ENCODE measurements around the gene LILRB1. TPM values are rescaled to one million over a fixed set of nuclear protein-coding genes. Genes with fewer than 3 reads are reported as not detected.

Gene LILRB1
- total and polyA plus RNA-seq, 2 donors (not counting 3 experiments of a cell fraction or from before 2014, with no cell fraction given), result not detected

- Histone ChIP-seq H3K4me3 (replicated peaks in 1 of 3; ENCODE audit: insufficient read depth in 1 of 3, low read depth in 1 of 3, low read length in 3 of 3) (no peak overlapping the region), H3K9me3 (replicated peaks; ENCODE audit: control insufficient read depth, insufficient read depth, low read length) (no peaks in the 10 kb centered on the region), H3K27me3 (ENCODE audit: control insufficient read depth in 2 of 2, insufficient read depth in 2 of 2, low read length in 2 of 2) (no peaks in the 10 kb centered on the region), H3K79me2 (ENCODE audit: control insufficient read depth, insufficient read depth, low read length) (no peaks in the 10 kb centered on the region), H3K36me3 (ENCODE audit: control insufficient read depth in 2 of 2, extremely low read depth in 1 of 2, insufficient read depth in 2 of 2, low read length in 2 of 2) (no peaks in the 10 kb centered on the region), H3K4me1 (ENCODE audit: control insufficient read depth, extremely low read depth, insufficient read depth, low read length) (no peaks in the 10 kb centered on the region), H2AFZ (ENCODE audit: low read depth, low read length) (no peak overlapping the region), H4K20me1 (replicated peaks; ENCODE audit: control insufficient read depth, extremely low read depth, insufficient read depth, low read length) (no peaks in the 10 kb centered on the region), H3K9ac (replicated peaks; ENCODE audit: extremely low read depth, insufficient read depth, low read length) (no peak overlapping the region), H3K27ac (ENCODE audit: insufficient read depth, low read depth, low read length) (no peak overlapping the region), H3K9me1 (replicated peaks; ENCODE audit: control insufficient read depth, extremely low read depth, insufficient read depth, low read length) (no peaks in the 10 kb centered on the region), H3K4me2 (ENCODE audit: insufficient read depth, low read length) (no peak overlapping the region)
- intact Hi-C loops (cut with micrococcal nuclease), result no loop called here
- TF ChIP-seq, protein P1, sequence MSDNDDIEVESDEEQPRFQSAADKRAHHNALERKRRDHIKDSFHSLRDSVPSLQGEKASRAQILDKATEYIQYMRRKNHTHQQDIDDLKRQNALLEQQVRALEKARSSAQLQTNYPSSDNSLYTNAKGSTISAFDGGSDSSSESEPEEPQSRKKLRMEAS (IDR thresholded peaks at IDR 0.05; ENCODE audit: insufficient read depth, insufficient read length), result no peak
- TF ChIP-seq POLR2A (IDR thresholded peaks at IDR 0.05; ENCODE audit: low read depth, low read length) (no peak), GATA2 (IDR thresholded peaks at IDR 0.05; ENCODE audit: insufficient read depth, insufficient read length, low read depth, low read length) (no peak), EZH2 (IDR thresholded peaks at IDR 0.05; ENCODE audit: borderline replicate concordance, low read depth, low read length, severe bottlenecking) (no peak), MYC (IDR thresholded peaks at IDR 0.05; ENCODE audit: low read depth, low read length) (no peak), FOS (IDR thresholded peaks at IDR 0.05; ENCODE audit: borderline replicate concordance, insufficient read depth, low read length) (no peak), JUN (IDR thresholded peaks at IDR 0.05; ENCODE audit: borderline replicate concordance, insufficient read depth, insufficient read length, low read depth) (no peak), POLR2AphosphoS5 (IDR thresholded peaks at IDR 0.05; ENCODE audit: insufficient read depth, low read depth, low read length) (no peak)
- TF ChIP-seq, protein P2, sequence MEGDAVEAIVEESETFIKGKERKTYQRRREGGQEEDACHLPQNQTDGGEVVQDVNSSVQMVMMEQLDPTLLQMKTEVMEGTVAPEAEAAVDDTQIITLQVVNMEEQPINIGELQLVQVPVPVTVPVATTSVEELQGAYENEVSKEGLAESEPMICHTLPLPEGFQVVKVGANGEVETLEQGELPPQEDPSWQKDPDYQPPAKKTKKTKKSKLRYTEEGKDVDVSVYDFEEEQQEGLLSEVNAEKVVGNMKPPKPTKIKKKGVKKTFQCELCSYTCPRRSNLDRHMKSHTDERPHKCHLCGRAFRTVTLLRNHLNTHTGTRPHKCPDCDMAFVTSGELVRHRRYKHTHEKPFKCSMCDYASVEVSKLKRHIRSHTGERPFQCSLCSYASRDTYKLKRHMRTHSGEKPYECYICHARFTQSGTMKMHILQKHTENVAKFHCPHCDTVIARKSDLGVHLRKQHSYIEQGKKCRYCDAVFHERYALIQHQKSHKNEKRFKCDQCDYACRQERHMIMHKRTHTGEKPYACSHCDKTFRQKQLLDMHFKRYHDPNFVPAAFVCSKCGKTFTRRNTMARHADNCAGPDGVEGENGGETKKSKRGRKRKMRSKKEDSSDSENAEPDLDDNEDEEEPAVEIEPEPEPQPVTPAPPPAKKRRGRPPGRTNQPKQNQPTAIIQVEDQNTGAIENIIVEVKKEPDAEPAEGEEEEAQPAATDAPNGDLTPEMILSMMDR (IDR thresholded peaks at IDR 0.05; ENCODE audit: extremely low read depth in 1 of 2, insufficient read depth in 1 of 2, low read depth in 1 of 2, low read length in 2 of 2), result no peak
- dilution Hi-C loops (cut with MboI; ENCODE audit: extremely low pct_ligation_motif_present, low sequenced_read_pairs), result no loop called here
- BruUV-seq (replicated peaks), result no TSS peak
- POLR2A ChIA-PET, result no interaction called here
- DNase-seq (ENCODE audit: low read depth, low spot score) (no peak), FAIRE-seq (no peak)
- CTCF ChIA-PET, result no interaction called here
Observed at GRCh38 chr19:54620464-54620863, 9.8 kb upstream of the LILRB1 start.
